KMS-11 (cell line): ENCODE measurements around the gene FAAP20.

ENCODE experiments used
- H2AFZ ChIP-seq: fragments of 200-600 bp; sonication (generic); 2 replicates; pipeline ENCODE4 v1.6.1; 2016; ENCODE audit warnings: antibody characterized with exemption, mixed run types, low read depth
- H3K27ac ChIP-seq: fragments of 200-600 bp; sonication (generic); 2 replicates; pipeline ENCODE4 v1.6.1; 2016; ENCODE audit warnings: mild to moderate bottlenecking, mixed run types
- H3K27me3 ChIP-seq: fragments of 200-600 bp; sonication (generic); 2 replicates; pipeline ENCODE4 v1.6.1; 2017; ENCODE audit warnings: mild to moderate bottlenecking, low read depth, mixed run types, moderate library complexity; ENCODE audit not compliant: insufficient read depth
- H3K36me3 ChIP-seq: fragments of 200-600 bp; sonication (generic); 2 replicates; pipeline ENCODE4 v1.6.1; 2017; ENCODE audit warnings: mild to moderate bottlenecking, mixed run types; ENCODE audit not compliant: insufficient read depth
- H3K4me1 ChIP-seq: fragments of 200-600 bp; sonication (generic); 2 replicates; pipeline ENCODE4 v1.6.1; 2016; ENCODE audit warnings: mild to moderate bottlenecking, low read depth, mixed run types; ENCODE audit not compliant: poor library complexity, severe bottlenecking
- H3K4me2 ChIP-seq: fragments of 200-600 bp; sonication (generic); 2 replicates; pipeline ENCODE4 v1.7.0; 2016; ENCODE audit warnings: mild to moderate bottlenecking, mixed run types
- H3K4me3 ChIP-seq: fragments of 200-600 bp; sonication (generic); IDR thresholded peaks from 2 replicates; pipeline ENCODE4 v1.6.1; 2017; ENCODE audit warnings: low read depth, low read length, mixed read lengths; ENCODE audit not compliant: insufficient read depth
- H3K79me2 ChIP-seq: fragments of 200-600 bp; sonication (generic); 2 replicates; pipeline ENCODE4 v1.6.1; 2016; ENCODE audit warnings: low read depth, mixed run types; ENCODE audit not compliant: insufficient read depth
- H3K9ac ChIP-seq: fragments of 200-600 bp; sonication (generic); 2 replicates; pipeline ENCODE4 v1.6.1; 2016; ENCODE audit warnings: mild to moderate bottlenecking, mixed run types
- H4K20me1 ChIP-seq: fragments of 200-600 bp; sonication (generic); 2 replicates; pipeline ENCODE4 v1.6.1; 2016; ENCODE audit warnings: mild to moderate bottlenecking, mixed run types; ENCODE audit not compliant: insufficient read depth
- CTCF ChIP-seq: fragments of 200-600 bp; sonication (generic); conservative IDR thresholded peaks from 2 replicates; pipeline ENCODE4 v1.6.1; 2017; ENCODE audit warnings: low read depth, mild to moderate bottlenecking, antibody characterized with exemption, low read length, moderate library complexity, mixed read lengths

FAAP20 gene

GRCh38 chr1:2196901-2197638, 2.5 kb upstream of the FAAP20 start:
- Histone ChIP-seq H3K27ac (no peak overlapping the region), H3K36me3 (no peaks in the 10 kb centered on the region), H3K4me2 (no peak overlapping the region), H3K4me1 (no peaks in the 10 kb centered on the region), H2AFZ (no peak overlapping the region), H3K4me3 (no peak overlapping the region), H4K20me1 (no peaks in the 10 kb centered on the region), H3K79me2 (no peaks in the 10 kb centered on the region), H3K27me3 (peaks cover 72% of the 10 kb centered on the region), H3K9ac (no peak overlapping the region)
- TF ChIP-seq CTCF = no peak

DNA sequence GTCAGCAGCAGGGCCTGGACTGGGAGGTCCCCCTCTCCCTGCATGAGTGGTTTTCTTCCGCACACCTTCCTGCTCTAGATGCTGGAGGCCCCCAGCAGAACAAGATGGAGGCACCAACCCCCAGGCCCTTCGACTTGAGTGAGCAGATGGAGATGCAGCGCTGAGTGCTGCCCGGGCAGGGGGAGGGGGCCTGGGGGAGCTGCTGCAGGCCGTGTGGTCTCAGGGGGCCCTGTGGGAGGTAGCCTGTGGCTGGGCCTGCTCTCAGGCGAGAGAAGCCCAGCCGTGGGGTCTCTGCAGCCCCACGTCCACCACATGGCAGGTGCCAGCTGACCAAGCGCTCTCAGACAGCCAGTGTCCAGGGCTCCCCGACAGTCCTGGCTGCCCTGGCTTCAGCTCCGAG, 1.2 kb upstream of the FAAP20 start:
- H3K79me2 ChIP-seq = no peaks in the 10 kb centered on the region
- no peaks in the 10 kb centered on the region for H4K20me1 ChIP-seq
- no peaks in the 10 kb centered on the region for H3K36me3 ChIP-seq
- no peaks in the 10 kb centered on the region for H3K4me1 ChIP-seq
- TF ChIP-seq CTCF = no peak
- no peak overlapping the region for H2AFZ ChIP-seq
- H3K4me3 ChIP-seq = no peak overlapping the region
- H3K9ac ChIP-seq = no peak overlapping the region
- H3K27me3 ChIP-seq = peaks cover 62% of the 10 kb centered on the region
- H3K4me2 ChIP-seq = no peak overlapping the region
- H3K27ac ChIP-seq = no peak overlapping the region

GRCh38 chr1:2194898-2195673, 514 bp upstream of the FAAP20 start:
- peak overlapping the region; percentile 85 for H2AFZ ChIP-seq

More at GRCh38 chr1:2194898-2195673, 514 bp upstream of the FAAP20 start:
- Histone ChIP-seq H3K4me1 (no peaks in the 10 kb centered on the region), H3K36me3 (no peaks in the 10 kb centered on the region), H3K27ac (0 out of 2 replicates have a peak overlapping the region, but pooled peaks have one; percentile 11), H3K4me3 (no peak overlapping the region), H3K27me3 (peaks cover 56% of the 10 kb centered on the region), H3K9ac (no peak overlapping the region; the same call in 1 of the 2 replicates), H4K20me1 (no peaks in the 10 kb centered on the region), H3K79me2 (no peaks in the 10 kb centered on the region), H3K4me2 (peak overlapping the region; percentile 82)
- TF ChIP-seq CTCF = peak; percentile 70; the same call in 1 of the 2 replicates
